Suprapubic skin (tissue), 4 donors: ENCODE results near the gene NOX3. TPM values are rescaled to one million over a fixed set of nuclear protein-coding genes. Genes with fewer than 3 reads are reported as not detected.
"Not testable (repeated sequence)": the region's sequence is repeated elsewhere in the genome, so short reads cannot be mapped to it uniquely, and the experiment has no call there.

Experiments used
- DNase-seq, 2 donors: peaks; one replicate each; pipeline ENCODE4 v3.0.0-alpha.2; 2019; ENCODE audit warnings: low spot score in 2 of 2
- H3K27ac ChIP-seq: fragments of 200-600 bp; sonication (generic); one replicate; pipeline ENCODE4 v1.5.1; 2019
- H3K27me3 ChIP-seq: fragments of 200-600 bp; sonication (generic); one replicate; pipeline ENCODE4 v1.5.1; 2019
- H3K36me3 ChIP-seq: fragments of 200-600 bp; sonication (generic); one replicate; pipeline ENCODE4 v1.5.1; 2019
- H3K4me1 ChIP-seq: fragments of 200-600 bp; sonication (generic); one replicate; pipeline ENCODE4 v1.5.1; 2019
- H3K4me3 ChIP-seq: fragments of 200-600 bp; sonication (generic); one replicate; pipeline ENCODE4 v1.5.1; 2019; ENCODE audit warnings: mild to moderate bottlenecking
- H3K9me3 ChIP-seq: fragments of 200-600 bp; sonication (generic); one replicate; pipeline ENCODE4 v1.5.1; 2019
- CTCF ChIP-seq, 2 donors: fragments of 200-600 bp in 1 of 2; fragments of 450-650 bp in 1 of 2; sonication (generic) in 1 of 2; IDR thresholded peaks; one replicate each; pipeline ENCODE4 v1.5.1; 2016 to 2019; ENCODE audit warnings: antibody characterized with exemption in 2 of 2, mild to moderate bottlenecking in 1 of 2, moderate library complexity in 1 of 2
- EP300 ChIP-seq: sonication (generic); formaldehyde crosslinking; IDR thresholded peaks from one replicate; pipeline ENCODE4 v1.6.1; 2017; ENCODE audit warnings: antibody characterized with exemption
- POLR2A ChIP-seq, 2 donors: fragments of 450-650 bp; IDR thresholded peaks; one replicate each; pipeline ENCODE4 v1.6.1; 2017; ENCODE audit warnings: antibody characterized with exemption in 2 of 2, mild to moderate bottlenecking in 2 of 2, moderate library complexity in 2 of 2
- POLR2AphosphoS5 ChIP-seq, 3 donors: sonication (generic); formaldehyde crosslinking; IDR thresholded peaks; one replicate each; pipeline ENCODE4 v1.6.1; 2017; ENCODE audit warnings: antibody characterized with exemption in 3 of 3
- WGBS: methylation state at CpG from one replicate; pipeline ENCODE4 v1.1.5; 2018; 5-methylcytosine and 5-hydroxymethylcytosine counted together
- total RNA-seq, 4 donors: library from RNA; depleted of rRNA; stranded (reverse); fragments of >200 nt; gene quantifications; one replicate each; pipeline ENCODE4 v1.1.0, GENCODE V29; 2016

NOX3 gene
- total RNA-seq, 4 donors from 2014 or later, result not detected

DNA sequence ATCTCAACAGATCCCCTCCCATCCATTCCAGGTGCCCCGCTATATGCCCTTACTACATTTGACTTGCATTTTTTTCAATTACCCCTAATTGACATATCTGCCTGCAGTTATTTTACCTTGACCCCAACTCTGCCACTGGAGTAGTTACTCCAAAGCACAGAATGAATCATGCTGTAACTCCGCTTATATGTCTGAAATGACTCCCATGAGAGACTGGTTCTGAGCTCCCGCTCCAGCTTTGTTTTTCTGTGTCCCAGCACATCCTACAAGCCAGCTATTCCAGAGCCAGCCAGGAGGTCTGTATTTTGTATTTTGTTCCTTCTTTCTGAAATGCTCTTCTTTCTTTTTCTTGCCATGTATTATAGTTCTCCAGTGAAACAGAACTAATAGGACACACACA is 10.9 kb upstream of the NOX3 start:
- TF ChIP-seq EP300 (no peak), POLR2AphosphoS5 (IDR thresholded peaks at IDR 0.05) (no peak), POLR2A (IDR thresholded peaks at IDR 0.05) (no peak), CTCF (IDR thresholded peaks at IDR 0.05) (no peak)
- no peaks in the 10 kb centered on the region for H3K4me1 ChIP-seq
- WGBS, result 92% methylated on average over 3 of the region's 3 CpGs
- H3K27me3 ChIP-seq, result no peaks in the 10 kb centered on the region
- no peak for DNase-seq
- no peaks in the 10 kb centered on the region for H3K9me3 ChIP-seq
- H3K36me3 ChIP-seq, result no peaks in the 10 kb centered on the region
- H3K4me3 ChIP-seq, result no peak overlapping the region
- no peak overlapping the region for H3K27ac ChIP-seq

DNA sequence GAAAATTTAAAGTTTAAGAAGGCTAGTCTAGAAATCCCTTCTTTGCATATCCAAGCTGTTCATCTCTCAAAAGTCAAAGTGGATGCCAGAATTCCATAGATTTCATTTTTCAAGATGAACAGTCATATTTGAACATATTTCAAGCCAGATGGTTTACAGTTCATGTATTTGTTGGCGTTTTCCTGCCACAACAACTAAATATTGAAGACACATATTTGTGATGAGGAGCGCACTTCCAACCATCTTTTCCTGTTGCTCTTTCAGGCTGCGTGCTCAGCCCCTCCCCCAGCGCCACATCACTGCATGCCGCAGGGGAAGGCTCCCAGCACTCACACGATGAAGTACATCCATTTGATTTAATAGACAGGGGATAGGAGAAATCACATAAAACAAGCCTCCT is 5.9 kb upstream of the NOX3 start:
- Histone ChIP-seq H3K4me3 (no peak overlapping the region), H3K27me3 (peaks cover 15% of the 10 kb centered on the region), H3K36me3 (no peaks in the 10 kb centered on the region), H3K27ac (no peak overlapping the region), H3K4me1 (no peaks in the 10 kb centered on the region), H3K9me3 (no peaks in the 10 kb centered on the region)
- no peak for DNase-seq
- WGBS, result 50% methylated on average over 6 of the region's 6 CpGs
- TF ChIP-seq POLR2AphosphoS5 (IDR thresholded peaks at IDR 0.05), result no peak
- no peak for TF ChIP-seq CTCF (IDR thresholded peaks at IDR 0.05)
- TF ChIP-seq POLR2A (IDR thresholded peaks at IDR 0.05), result no peak
- TF ChIP-seq EP300, result no peak

GRCh38 chr6:155454471-155454870 is 1.2 kb downstream of the NOX3 start:
- Histone ChIP-seq H3K27me3 (peaks cover 29% of the 10 kb centered on the region), H3K27ac (no peak overlapping the region), H3K9me3 (no peaks in the 10 kb centered on the region), H3K4me3 (no peak overlapping the region), H3K36me3 (no peaks in the 10 kb centered on the region), H3K4me1 (no peaks in the 10 kb centered on the region)
- WGBS, result 59% methylated on average over 4 of the region's 4 CpGs
- no peak for TF ChIP-seq POLR2AphosphoS5 (IDR thresholded peaks at IDR 0.05)
- no peak for TF ChIP-seq EP300
- no peak for TF ChIP-seq POLR2A (IDR thresholded peaks at IDR 0.05)
- no peak for TF ChIP-seq CTCF (IDR thresholded peaks at IDR 0.05)
- no peak for DNase-seq

- TF ChIP-seq POLR2AphosphoS5 (IDR thresholded peaks at IDR 0.05) (no peak), POLR2A (IDR thresholded peaks at IDR 0.05) (no peak), EP300 (no peak), CTCF (IDR thresholded peaks at IDR 0.05) (no peak)
- Histone ChIP-seq H3K9me3 (no peaks in the 10 kb centered on the region), H3K36me3 (no peaks in the 10 kb centered on the region), H3K27me3 (peaks cover 32% of the 10 kb centered on the region), H3K4me3 (no peak overlapping the region), H3K27ac (no peak overlapping the region), H3K4me1 (no peaks in the 10 kb centered on the region)
- DNase-seq, result no peak
- 92% methylated on average over 1 of the region's 1 CpG for WGBS
These were observed 1.6 kb downstream of the NOX3 start for GRCh38 chr6:155454008-155454407.

- H3K27me3 ChIP-seq, result peaks cover 34% of the 10 kb centered on the region
- no peaks in the 10 kb centered on the region for H3K36me3 ChIP-seq
- H3K27ac ChIP-seq, result no peak overlapping the region
- H3K4me1 ChIP-seq, result no peaks in the 10 kb centered on the region
- H3K4me3 ChIP-seq, result no peak overlapping the region
- H3K9me3 ChIP-seq, result no peaks in the 10 kb centered on the region
- DNase-seq, result no peak
- TF ChIP-seq CTCF (IDR thresholded peaks at IDR 0.05), result no peak
- no peak for TF ChIP-seq EP300
- no peak for TF ChIP-seq POLR2A (IDR thresholded peaks at IDR 0.05)
- no peak for TF ChIP-seq POLR2AphosphoS5 (IDR thresholded peaks at IDR 0.05)
- WGBS, result 73% methylated on average over 3 of the region's 3 CpGs
These were observed 3.1 kb downstream of the NOX3 start for GRCh38 chr6:155452576-155452975.

DNA sequence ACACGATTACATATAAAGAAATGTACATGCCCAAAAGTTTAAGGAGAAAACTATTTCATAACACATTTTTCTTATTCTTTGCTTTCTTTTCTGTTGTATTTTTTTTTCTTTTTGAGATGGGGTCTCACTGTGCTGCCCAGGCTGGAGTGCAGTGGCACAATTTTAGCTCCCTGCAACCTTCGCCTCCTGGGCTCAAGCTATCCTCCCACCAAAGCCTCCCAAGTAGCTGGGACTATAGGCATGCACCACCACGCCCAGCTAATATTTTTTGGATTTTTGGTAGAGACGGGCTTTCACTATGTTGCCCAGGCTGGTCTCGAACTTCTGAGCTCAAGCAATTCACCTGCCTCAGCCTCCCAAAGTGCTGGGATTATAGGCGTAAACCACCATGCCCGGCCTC is 4.1 kb downstream of the NOX3 start:
- H3K4me1 ChIP-seq, H3K36me3 ChIP-seq, H3K9me3 ChIP-seq, H3K27ac ChIP-seq, DNase-seq, H3K4me3 ChIP-seq: not testable (repeated sequence)
- peaks cover 34% of the 10 kb centered on the region for H3K27me3 ChIP-seq
- 89% methylated on average over 7 of the region's 7 CpGs for WGBS
